T47D (cell line): ENCODE measurements around the gene RAB40B.

Experiments used
- DNase-seq, 2 experiments: peaks; one replicate each; pipeline versions ENCODE4 v3.0.0 to v3.0.0-alpha.2; 2011 to 2012; ENCODE audit warnings: low read depth in 1 of 2, low spot score in 1 of 2
- JUND ChIP-seq: IDR thresholded peaks from 2 replicates; pipeline ENCODE4 v1.6.1; 2012; ENCODE audit warnings: low read depth
- in situ Hi-C: cut with HindIII; loops from 2 replicates; pipeline ENCODE4 v1.10.0; 2016; ENCODE audit warnings: low sequenced_read_pairs, low pct_unique_long_range_greater_than_20kb

RAB40B gene

GRCh38 chr17:82679586-82680465 lies 18.7 kb downstream of the RAB40B start:
- TF ChIP-seq JUND: no peak
- in situ Hi-C loops: no loop called here

GRCh38 chr17:82678265-82678891 lies 20.1 kb downstream of the RAB40B start:
- DNase-seq: peak in 1 of 2 experiments; percentile 44
- TF ChIP-seq JUND: no peak
- in situ Hi-C loops: no loop called here

More at GRCh38 chr17:82679586-82680465, 18.7 kb downstream of the RAB40B start:
- no peak for DNase-seq

DNA sequence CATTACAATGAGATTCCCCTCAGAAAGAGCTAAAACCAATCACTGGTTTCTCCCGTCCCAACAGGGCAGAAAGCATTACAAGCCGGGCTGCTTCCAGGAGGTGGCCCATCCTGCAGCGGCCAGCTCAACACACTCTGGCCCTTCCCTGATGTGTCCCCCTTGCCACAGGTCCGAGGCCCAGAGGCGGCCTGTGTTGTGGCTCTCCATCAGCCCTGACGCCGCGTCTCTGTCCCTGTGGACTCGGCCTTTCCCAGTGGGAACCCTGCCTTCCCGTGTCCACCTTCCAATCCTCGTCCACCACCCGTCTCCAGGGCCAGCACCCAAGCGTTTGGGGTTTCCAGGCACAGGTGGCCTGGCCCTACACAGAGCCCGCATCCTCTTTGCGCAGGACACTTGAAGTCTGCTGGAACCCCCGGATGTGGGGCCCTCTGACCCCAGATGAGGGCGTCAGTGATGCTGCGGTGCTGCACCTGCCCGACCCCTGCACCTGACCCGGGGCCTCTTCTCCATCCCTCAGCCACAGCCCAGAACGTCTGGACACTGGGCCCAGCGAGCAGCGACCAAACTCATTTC lies 21.1 kb downstream of the RAB40B start:
- DNase-seq: no peak
- no peak for TF ChIP-seq JUND
- in situ Hi-C loops: no loop called here

DNA sequence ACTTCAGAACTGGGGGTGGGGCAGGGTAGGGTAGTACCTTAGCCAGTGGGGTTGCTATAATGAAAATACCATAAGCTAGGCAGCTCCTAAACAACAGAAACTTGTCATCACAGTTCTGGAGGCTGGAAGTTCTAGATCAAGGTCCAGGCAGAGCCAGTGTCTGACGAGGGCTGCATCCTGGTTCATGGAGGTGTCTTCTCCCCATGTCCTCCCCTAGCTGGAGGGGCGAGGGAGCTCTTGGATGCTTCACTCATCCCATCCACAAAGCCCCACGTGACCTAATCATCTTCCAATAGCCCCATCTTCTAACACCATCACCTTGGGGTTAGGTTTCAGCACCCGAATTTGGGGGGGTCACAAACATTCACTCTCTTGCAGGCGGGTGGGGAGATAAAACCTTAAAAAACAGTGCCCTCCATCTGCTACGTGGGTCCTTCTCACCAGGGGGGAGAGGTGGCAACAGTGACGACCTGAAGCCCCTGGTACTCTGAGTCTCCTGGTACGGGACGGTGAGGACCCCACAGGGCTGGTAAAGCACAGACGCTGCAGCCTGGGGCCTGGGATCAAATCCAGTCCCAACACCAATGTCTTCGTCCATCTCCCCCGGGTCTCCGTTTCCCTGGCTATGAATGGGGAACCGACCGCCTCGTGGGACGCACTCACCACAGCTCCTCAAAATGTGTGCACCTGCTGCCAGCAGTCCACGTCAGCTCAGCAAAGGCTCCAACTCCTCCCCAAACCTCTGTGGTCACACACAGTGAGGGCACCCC lies 22.8 kb downstream of the RAB40B start:
- in situ Hi-C loops: no loop called here
- DNase-seq: no peak
- TF ChIP-seq JUND: no peak

GRCh38 chr17:82674656-82675475 lies 23.6 kb downstream of the RAB40B start:
- TF ChIP-seq JUND: no peak
- DNase-seq: no peak
- in situ Hi-C loops: no loop called here

DNA sequence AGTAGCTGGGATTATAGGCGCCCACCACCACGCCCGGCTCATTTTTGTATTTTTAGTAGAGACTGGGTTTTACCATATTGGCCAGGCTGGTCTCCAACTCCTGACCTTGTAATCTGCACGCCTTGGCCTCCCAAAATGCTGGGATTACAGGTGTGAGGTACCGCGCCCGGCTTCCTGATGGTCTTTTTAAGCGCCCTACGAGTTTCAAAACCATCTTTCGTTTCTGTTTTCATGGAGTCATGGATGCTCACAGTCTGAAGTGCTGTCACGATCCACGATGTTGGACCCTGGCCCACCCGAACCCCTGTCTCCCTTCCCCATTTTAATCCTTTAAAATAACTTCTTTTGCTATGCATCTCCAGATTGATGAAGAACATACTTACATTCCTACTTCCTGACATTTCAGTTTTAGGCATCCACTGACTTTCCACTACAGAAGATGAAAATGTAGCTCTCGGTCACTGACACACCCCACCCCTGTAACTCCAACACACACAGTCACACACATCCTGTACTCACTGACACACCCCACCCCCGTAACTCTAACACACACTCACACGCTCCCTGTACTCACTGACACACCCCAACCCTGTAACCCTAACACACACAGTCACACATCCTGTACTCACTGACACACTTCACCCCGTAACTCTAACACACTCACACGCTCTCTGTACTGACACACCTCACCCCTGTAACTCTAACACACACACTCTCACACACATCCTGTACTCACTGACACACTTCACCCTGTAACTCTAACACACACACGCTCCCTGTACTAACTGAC lies 27.6 kb downstream of the RAB40B start:
- no peak for TF ChIP-seq JUND
- in situ Hi-C loops: no loop called here
- DNase-seq: no peak

- peak in 1 of 2 experiments; percentile 67 for DNase-seq
- in situ Hi-C loops: no loop called here
- TF ChIP-seq JUND: no peak
These were observed 29.8 kb downstream of the RAB40B start for GRCh38 chr17:82668631-82669099.

GRCh38 chr17:82668024-82668630 lies 30.4 kb downstream of the RAB40B start:
- no peak for DNase-seq
- in situ Hi-C loops: no loop called here
- no peak for TF ChIP-seq JUND

GRCh38 chr17:82667668-82668000 lies 30.9 kb downstream of the RAB40B start:
- in situ Hi-C loops: no loop called here
- DNase-seq: no peak
- no peak for TF ChIP-seq JUND

DNA sequence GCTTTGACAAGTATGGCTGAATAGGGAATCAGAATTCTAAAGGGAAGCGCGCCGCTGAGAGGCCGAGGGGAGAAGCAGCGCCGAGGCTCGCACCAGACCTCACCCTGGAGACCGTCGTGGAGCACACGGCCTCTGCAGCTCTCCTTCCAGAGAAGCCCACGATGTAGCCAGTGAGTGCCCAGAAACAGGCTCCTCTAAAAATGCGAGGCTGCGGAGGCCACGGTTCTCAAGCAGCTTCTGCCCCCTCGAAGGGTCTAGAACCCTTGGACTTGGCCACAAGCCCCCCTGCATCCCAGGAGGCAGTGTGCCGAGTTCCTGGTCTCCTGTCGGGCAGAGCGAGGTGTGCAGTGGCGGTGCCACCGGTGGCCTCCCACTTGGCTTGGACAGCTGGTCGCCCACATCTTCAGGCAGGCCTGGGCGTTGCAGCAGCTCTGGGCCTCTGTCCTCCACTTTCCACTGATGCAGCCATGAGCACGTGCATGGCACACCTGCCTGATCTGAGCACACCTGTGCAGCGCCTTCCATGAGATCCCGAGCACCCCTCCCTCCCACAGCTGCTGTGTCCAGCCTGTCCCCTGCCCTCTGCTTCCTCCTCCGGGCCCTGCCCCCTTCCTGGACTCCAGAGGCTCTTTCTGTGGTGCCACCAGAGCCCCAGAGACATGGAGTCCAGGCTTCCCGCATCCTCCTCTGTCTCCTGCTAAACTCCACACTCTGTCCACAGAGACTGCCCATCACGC lies 31.4 kb downstream of the RAB40B start:
- no peak for DNase-seq
- no peak for TF ChIP-seq JUND
- in situ Hi-C loops: no loop called here

DNA sequence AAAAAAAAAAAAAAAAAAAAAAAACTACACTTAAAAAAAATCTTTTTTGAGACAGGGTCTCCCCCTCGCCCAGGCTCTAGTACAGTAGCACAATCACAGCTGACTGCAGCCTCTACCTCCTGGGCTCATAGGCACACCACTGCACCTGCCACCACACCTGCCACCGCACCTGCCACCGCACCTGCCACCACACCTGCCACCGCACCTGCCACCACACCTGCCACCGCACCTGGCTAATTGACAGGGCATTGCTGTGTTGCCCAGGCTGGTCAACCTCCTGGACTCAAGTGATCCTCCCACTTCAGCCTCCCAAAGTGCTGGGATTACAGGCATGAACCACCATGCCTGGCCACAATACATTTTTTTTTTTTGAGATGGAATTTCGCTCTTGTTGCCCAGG lies 32.6 kb downstream of the RAB40B start:
- in situ Hi-C loops: no loop called here
- DNase-seq: no peak
- no peak for TF ChIP-seq JUND
